ENCODE measurements around the gene FAM193A. TPM values are rescaled to one million over a fixed set of nuclear protein-coding genes. Genes with fewer than 3 reads are reported as not detected.

Gene FAM193A
- total RNA-seq, 2 donors from 2014 or later: 14.6 to 17.0 TPM

GRCh38 chr4:2598511-2599303 is 62.3 kb downstream of the FAM193A start:
- Histone ChIP-seq H3K4me1 (peaks cover 0 to 55% of the 10 kb centered on the region in 2 donors), H3K36me3 (peaks cover 9% of the 10 kb centered on the region), H3K27ac (peak overlapping the region; percentile 15 to 55), H3K4me3 (no peak overlapping the region), H3K9me3 (no peaks in the 10 kb centered on the region), H3K27me3 (no peaks in the 10 kb centered on the region)
- TF ChIP-seq, protein P1, sequence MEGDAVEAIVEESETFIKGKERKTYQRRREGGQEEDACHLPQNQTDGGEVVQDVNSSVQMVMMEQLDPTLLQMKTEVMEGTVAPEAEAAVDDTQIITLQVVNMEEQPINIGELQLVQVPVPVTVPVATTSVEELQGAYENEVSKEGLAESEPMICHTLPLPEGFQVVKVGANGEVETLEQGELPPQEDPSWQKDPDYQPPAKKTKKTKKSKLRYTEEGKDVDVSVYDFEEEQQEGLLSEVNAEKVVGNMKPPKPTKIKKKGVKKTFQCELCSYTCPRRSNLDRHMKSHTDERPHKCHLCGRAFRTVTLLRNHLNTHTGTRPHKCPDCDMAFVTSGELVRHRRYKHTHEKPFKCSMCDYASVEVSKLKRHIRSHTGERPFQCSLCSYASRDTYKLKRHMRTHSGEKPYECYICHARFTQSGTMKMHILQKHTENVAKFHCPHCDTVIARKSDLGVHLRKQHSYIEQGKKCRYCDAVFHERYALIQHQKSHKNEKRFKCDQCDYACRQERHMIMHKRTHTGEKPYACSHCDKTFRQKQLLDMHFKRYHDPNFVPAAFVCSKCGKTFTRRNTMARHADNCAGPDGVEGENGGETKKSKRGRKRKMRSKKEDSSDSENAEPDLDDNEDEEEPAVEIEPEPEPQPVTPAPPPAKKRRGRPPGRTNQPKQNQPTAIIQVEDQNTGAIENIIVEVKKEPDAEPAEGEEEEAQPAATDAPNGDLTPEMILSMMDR (IDR thresholded peaks at IDR 0.05): peak in 1 of 2 donors; percentile 30
- no peak for DNase-seq (ENCODE audit: low spot score)

DNA sequence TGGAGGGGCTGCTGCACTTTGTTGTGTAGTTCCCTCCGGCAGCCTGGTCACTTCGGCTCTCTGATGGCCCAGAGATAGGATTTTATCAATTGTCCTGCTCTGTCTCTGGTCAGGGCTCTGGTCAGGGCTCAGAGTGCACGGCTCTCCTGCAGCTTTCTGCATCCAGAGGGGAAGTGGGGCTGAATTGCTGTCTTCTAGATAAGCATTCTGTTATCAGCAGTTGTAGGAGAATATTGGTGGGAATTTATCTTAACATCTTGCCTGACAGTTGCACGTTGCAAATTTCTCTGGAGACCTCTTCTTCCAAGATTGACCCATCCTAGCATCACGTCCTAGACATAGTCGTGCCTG is 62.8 kb downstream of the FAM193A start:
- Histone ChIP-seq H3K27ac (peak overlapping the region in 1 of 2 donors; percentile 15), H3K36me3 (peaks cover 9% of the 10 kb centered on the region), H3K27me3 (no peaks in the 10 kb centered on the region), H3K4me1 (peaks cover 0 to 55% of the 10 kb centered on the region in 2 donors), H3K4me3 (no peak overlapping the region), H3K9me3 (no peaks in the 10 kb centered on the region)
- TF ChIP-seq, protein P1 (IDR thresholded peaks at IDR 0.05): no peak
- DNase-seq (ENCODE audit: low spot score): no peak

DNA sequence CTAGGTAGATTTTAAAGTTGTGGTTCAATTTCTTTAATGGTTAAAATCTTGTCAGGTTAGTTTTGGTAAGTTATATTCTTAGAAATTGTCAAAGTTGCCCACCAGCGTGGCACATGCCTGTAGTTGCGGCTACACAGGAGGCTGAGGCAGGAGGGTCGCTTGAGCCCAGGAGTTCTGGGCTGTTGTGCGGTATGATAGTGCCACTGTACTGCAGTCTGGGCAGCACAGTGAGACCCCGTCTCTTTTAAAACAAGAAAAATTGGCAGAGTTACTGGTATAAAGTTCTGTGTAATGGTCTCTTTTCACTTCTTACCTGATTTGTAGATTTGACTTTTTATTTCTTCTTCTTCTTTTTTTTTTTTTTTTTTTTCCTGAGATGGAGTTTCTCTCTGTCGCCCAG is 64.4 kb downstream of the FAM193A start:
- H3K36me3 ChIP-seq: peaks cover 9% of the 10 kb centered on the region
- no peak overlapping the region for H3K4me3 ChIP-seq
- no peak overlapping the region for H3K27ac ChIP-seq
- H3K4me1 ChIP-seq: peaks cover 0 to 50% of the 10 kb centered on the region in 2 donors
- no peaks in the 10 kb centered on the region for H3K9me3 ChIP-seq
- TF ChIP-seq, protein P1 (IDR thresholded peaks at IDR 0.05): no peak
- no peak for DNase-seq (ENCODE audit: low spot score)
- no peaks in the 10 kb centered on the region for H3K27me3 ChIP-seq

DNA sequence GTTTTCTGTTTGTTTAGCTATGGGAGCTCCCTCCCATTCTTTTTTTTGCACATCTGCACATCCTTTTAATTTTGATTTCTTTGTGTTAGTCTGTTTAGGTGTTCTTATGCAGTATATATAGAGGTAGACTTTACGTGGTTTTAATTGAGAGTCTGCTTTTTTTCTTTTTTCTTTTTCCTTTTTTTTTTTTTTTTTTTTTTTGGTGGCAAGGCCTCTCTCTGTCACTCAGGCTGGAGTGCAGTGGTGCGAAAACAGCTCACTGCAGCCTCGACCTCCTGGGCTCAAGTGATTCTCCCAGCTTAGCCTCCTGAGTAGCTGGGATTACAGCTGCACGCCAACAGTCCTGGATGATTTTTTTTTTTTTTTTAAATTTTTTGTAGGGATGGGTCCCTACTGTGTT is 68.2 kb downstream of the FAM193A start:
- Histone ChIP-seq H3K36me3 (no peaks in the 10 kb centered on the region), H3K4me1 (peaks cover 6 to 37% of the 10 kb centered on the region in 2 donors), H3K27me3 (no peaks in the 10 kb centered on the region), H3K4me3 (no peak overlapping the region), H3K9me3 (no peaks in the 10 kb centered on the region), H3K27ac (no peak overlapping the region)
- TF ChIP-seq, protein P1 (IDR thresholded peaks at IDR 0.05): no peak
- no peak for DNase-seq (ENCODE audit: low spot score)

- Histone ChIP-seq H3K9me3 (no peaks in the 10 kb centered on the region), H3K36me3 (no peaks in the 10 kb centered on the region), H3K27ac (no peak overlapping the region), H3K27me3 (no peaks in the 10 kb centered on the region), H3K4me1 (peaks cover 6 to 25% of the 10 kb centered on the region in 2 donors), H3K4me3 (no peak overlapping the region)
- DNase-seq (ENCODE audit: low spot score): no peak
- TF ChIP-seq, protein P1 (IDR thresholded peaks at IDR 0.05): no peak
These were observed 70.6 kb downstream of the FAM193A start for GRCh38 chr4:2606960-2607506.
